K562 (cell line): ENCODE data around the gene RMND5B. TPM values are rescaled to one million over a fixed set of nuclear protein-coding genes. Genes with fewer than 3 reads are reported as not detected.
A peak's percentile ranks its signal among the peaks of the same experiment; 100 is the strongest.

ENCODE experiments used
- ATF2 ChIP-seq: sonication (generic); formaldehyde crosslinking; IDR thresholded peaks from 2 replicates; pipeline ENCODE4 v1.8.1; 2022; ENCODE audit warnings: missing genetic modification reagents
- CBFA2T3 ChIP-seq: fragments of 450-650 bp; IDR thresholded peaks from 2 replicates; pipeline ENCODE4 v1.6.1; 2017
- CEBPB ChIP-seq: fragments of 450-650 bp; IDR thresholded peaks from 2 replicates; pipeline ENCODE4 v1.6.1; 2016; ENCODE audit warnings: missing genetic modification characterization, missing compliant biosample characterization
- ESRRB ChIP-seq: fragments of 250-450 bp; sonication (Bioruptor Pico); IDR thresholded peaks from 2 replicates; pipeline ENCODE4 v1.5.0; 2020; ENCODE audit warnings: mild to moderate bottlenecking, moderate library complexity, borderline replicate concordance
- KDM2B ChIP-seq: fragments of 250-450 bp; sonication (Bioruptor Pico); IDR thresholded peaks from 2 replicates; pipeline ENCODE4 v1.8.0; 2021; ENCODE audit warnings: mild to moderate bottlenecking, moderate library complexity
- MAFG ChIP-seq: fragments of 450-650 bp; conservative IDR thresholded peaks from 2 replicates; pipeline ENCODE4 v1.6.1; 2016; ENCODE audit warnings: missing genetic modification characterization, missing compliant biosample characterization
- NRF1 ChIP-seq, 2 experiments: fragments of 450-650 bp; IDR thresholded peaks in 1 of 2; conservative IDR thresholded peaks in 1 of 2; 2 replicates each; pipeline ENCODE4 v1.6.1; 2014; ENCODE audit warnings: mild to moderate bottlenecking in 2 of 2
- PBX2 ChIP-seq, 2 experiments: IDR thresholded peaks in 1 of 2; conservative IDR thresholded peaks in 1 of 2; 2 replicates each; pipeline ENCODE4 v1.6.1; 2016; ENCODE audit warnings: low read depth in 2 of 2, mild to moderate bottlenecking in 1 of 2, missing compliant biosample characterization in 1 of 2, missing genetic modification characterization in 1 of 2, moderate library complexity in 1 of 2
- RUNX1 ChIP-seq: sonication (generic); IDR thresholded peaks from 2 replicates; pipeline ENCODE4 v1.6.1; 2016; ENCODE audit warnings: antibody characterized with exemption, low read depth
- SOX6 ChIP-seq: fragments of 450-650 bp; IDR thresholded peaks from 2 replicates; pipeline ENCODE4 v1.6.1; 2014; ENCODE audit warnings: mild to moderate bottlenecking
- ZNF134 ChIP-seq: fragments of 250-450 bp; sonication (Bioruptor Pico); conservative IDR thresholded peaks from 2 replicates; pipeline ENCODE4 v1.4.0; 2020
- ZNF318 ChIP-seq, 2 experiments: fragments of 450-650 bp; IDR thresholded peaks; 2 replicates each; pipeline ENCODE4 v1.6.1; 2016; ENCODE audit warnings: mild to moderate bottlenecking in 2 of 2, borderline replicate concordance in 1 of 2, low read depth in 1 of 2, moderate library complexity in 1 of 2
- ZSCAN29 ChIP-seq: fragments of 450-650 bp; IDR thresholded peaks from 2 replicates; pipeline ENCODE4 v1.6.1; 2017
- polyA plus RNA-seq, 8 experiments: library from polyadenylated mRNA; depleted of rRNA in 4 of 8; stranded (reverse) in 5 of 8; unstranded in 3 of 8; fragments of >200 nt; fragmentation: Nextera tagmentation in 2 of 8; fragmentation: Illumina TruSeq in 1 of 8; extraction: Ambion mirVana in 2 of 8; extraction: Trizol in 1 of 8; gene quantifications; 2 replicates each; pipeline versions ENCODE4 v1.2.1 to v1.2.3, GENCODE V29; 2011 to 2014; ENCODE audit warnings: inconsistent platforms in 1 of 8, missing spikeins in 1 of 8
- total RNA-seq, 7 experiments: library from RNA; depleted of rRNA in 6 of 7; stranded (reverse); fragments of >200 nt in 6 of 7; fragmentation: Illumina TruSeq in 2 of 7; extraction: Trizol in 2 of 7; gene quantifications; 2 replicates each; pipeline versions ENCODE4 v1.2.1 to v1.2.3, GENCODE V29; 2011 to 2021; ENCODE audit warnings: low replicate concordance in 1 of 7

Gene RMND5B
- total and polyA plus RNA-seq, 9 of the 15 experiments (the other 6 are each of a cell fraction or from before 2014, with no cell fraction given): 2.6 to 57.0 (median 28.3) TPM

GRCh38 chr5:178120607-178121357 is 10.0 kb upstream of the RMND5B start (continued):
- no peak for TF ChIP-seq ATF2 (CRISPR knock-in tag)
- TF ChIP-seq ESRRB: no peak
- TF ChIP-seq SOX6: 0 out of 2 replicates have a peak, but pooled peaks have one; percentile 32
- no peak for TF ChIP-seq ZNF134 (CRISPR knock-in tag)
- TF ChIP-seq MAFG (tag): no peak
- TF ChIP-seq KDM2B (CRISPR knock-in tag): no peak
- TF ChIP-seq NRF1 (conservative IDR thresholded peaks at IDR 0.05 in 1 of 2, IDR thresholded peaks at IDR 0.05 in 1 of 2): peak; percentile 92 to 93
- TF ChIP-seq ZNF318 (IDR thresholded peaks at IDR 0.05; ENCODE audit: borderline replicate concordance in 1 of 2, low read depth in 1 of 2): no peak
- TF ChIP-seq CEBPB (tag): no peak
- peak; percentile 50; the same call in 1 of the 2 replicates for TF ChIP-seq CBFA2T3
- no peak for TF ChIP-seq ZSCAN29
- peak; percentile 60; the same call in 1 of the 2 replicates for TF ChIP-seq PBX2 (CRISPR knock-in tag; IDR thresholded peaks at IDR 0.05; ENCODE audit: low read depth)
- TF ChIP-seq PBX2 (tag; conservative IDR thresholded peaks at IDR 0.05; ENCODE audit: low read depth): peak; percentile 88
- TF ChIP-seq RUNX1: no peak
